AG04449 (cell line): Measurements from ENCODE around the gene STIMATE.

Experiments used
- CTCF ChIA-PET: fragments of 350-600 bp; formaldehyde crosslinking; extraction: SDS; loops from one replicate; lab custom pipeline; 2021; ENCODE audit warnings: antibody characterized with exemption; lab: Yijun Ruan, JAX
- POLR2A ChIA-PET: fragments of 400-600, 350-600 bp; formaldehyde crosslinking; extraction: SDS; loops from one replicate; lab custom pipeline; 2020; ENCODE audit warnings: antibody characterized with exemption, inconsistent platforms; lab: Yijun Ruan, JAX
- DNase-seq: peaks from one replicate; pipeline ENCODE4 v3.0.0-alpha.2; 2010; ENCODE audit warnings: low read depth, low spot score
- H3K4me3 ChIP-seq: 2 replicates; pipeline ENCODE4 v1.5.1; 2011; ENCODE audit warnings: low read depth, mild to moderate bottlenecking, control low read depth, low read length
- CTCF ChIP-seq: IDR thresholded peaks from one replicate; pipeline ENCODE4 v1.5.1; 2011; ENCODE audit warnings: mild to moderate bottlenecking, moderate library complexity, low read length, control low read depth, inconsistent platforms; ENCODE audit not compliant: insufficient read depth; ENCODE audit errors: missing control alignments

Gene STIMATE

GRCh38 chr3:52787672-52788625, 109.4 kb downstream of the STIMATE start:
- TF ChIP-seq CTCF = no peak
- ChIA-PET CTCF (interaction anchor here (1.4 kb wide), 1 partner anchor 33 kb away, joined by 3 read pairs; no protein-coding TSS in a partner anchor), POLR2A (no interaction called here)
- no peak for DNase-seq
- no peak overlapping the region for H3K4me3 ChIP-seq

- no peak for TF ChIP-seq CTCF
- no peak for DNase-seq
- ChIA-PET CTCF (interaction anchor here (1.4 kb wide), 1 partner anchor 34 kb away, joined by 3 read pairs; no protein-coding TSS in a partner anchor), POLR2A (no interaction called here)
- H3K4me3 ChIP-seq = no peak overlapping the region
These were observed 110.1 kb downstream of the STIMATE start for GRCh38 chr3:52787246-52787645.
